H9 (cell line): ENCODE results near the gene SFMBT2. TPM values are rescaled to one million over a fixed set of nuclear protein-coding genes. Genes with fewer than 3 reads are reported as not detected.
"Not testable (repeated sequence)": the region's sequence is repeated elsewhere in the genome, so short reads cannot be mapped to it uniquely, and the experiment has no call there.

Source experiments
- DNase-seq: peaks from one replicate; pipeline ENCODE4 v3.0.0-alpha.2; 2017
- H2AFZ ChIP-seq: one replicate; pipeline ENCODE4 v1.6.1; 2013; ENCODE audit warnings: mild to moderate bottlenecking, low read length, control low read depth, moderate library complexity
- H2AK5ac ChIP-seq: 2 replicates; pipeline ENCODE4 v1.6.1; 2013; ENCODE audit warnings: low read length, control low read depth, mixed read lengths; ENCODE audit not compliant: insufficient read length
- H2BK120ac ChIP-seq: one replicate; pipeline ENCODE4 v1.6.1; 2013; ENCODE audit warnings: low read depth, mild to moderate bottlenecking, low read length, control low read depth, inconsistent platforms; ENCODE audit not compliant: poor library complexity, severe bottlenecking
- H2BK12ac ChIP-seq: 2 replicates; pipeline ENCODE4 v1.6.1; 2013; ENCODE audit warnings: low read length, control low read depth, mixed read lengths, low read depth; ENCODE audit not compliant: insufficient read length
- H2BK15ac ChIP-seq: 2 replicates; pipeline ENCODE4 v1.6.1; 2013; ENCODE audit warnings: low read depth, low read length, control low read depth
- H2BK20ac ChIP-seq: one replicate; pipeline ENCODE4 v1.6.1; 2013; ENCODE audit warnings: low read depth, mild to moderate bottlenecking, low read length, control low read depth, inconsistent platforms; ENCODE audit not compliant: poor library complexity, severe bottlenecking
- H2BK5ac ChIP-seq: 2 replicates; pipeline ENCODE4 v1.6.1; 2013; ENCODE audit warnings: low read length, control low read depth, mixed read lengths; ENCODE audit not compliant: insufficient read length
- H3K14ac ChIP-seq: 2 replicates; pipeline ENCODE4 v1.6.1; 2013; ENCODE audit warnings: low read length, control low read depth; ENCODE audit not compliant: insufficient read depth
- H3K18ac ChIP-seq: 2 replicates; pipeline ENCODE4 v1.6.1; 2013; ENCODE audit warnings: low read depth, mild to moderate bottlenecking, mixed read lengths, low read length, control low read depth; ENCODE audit not compliant: insufficient read length
- H3K23ac ChIP-seq: 2 replicates; pipeline ENCODE4 v1.6.1; 2013; ENCODE audit warnings: low read length, control low read depth, mixed read lengths, low read depth; ENCODE audit not compliant: insufficient read length
- H3K23me2 ChIP-seq: 2 replicates; pipeline ENCODE4 v1.6.1; 2013; ENCODE audit warnings: low read depth, mild to moderate bottlenecking, mixed read lengths, low read length, control low read depth; ENCODE audit not compliant: insufficient read length, poor library complexity, severe bottlenecking
- H3K27ac ChIP-seq: 2 replicates; pipeline ENCODE4 v1.5.1; 2013; ENCODE audit warnings: low read length, control low read depth, mixed read lengths, low read depth; ENCODE audit not compliant: insufficient read length
- H3K27me3 ChIP-seq: 2 replicates; pipeline ENCODE4 v1.6.1; 2013; ENCODE audit warnings: low read length, control low read depth, inconsistent platforms; ENCODE audit not compliant: insufficient read depth
- H3K4ac ChIP-seq: 2 replicates; pipeline ENCODE4 v1.6.1; 2013; ENCODE audit warnings: low read depth, mild to moderate bottlenecking, control low read depth, inconsistent platforms, low read length, moderate library complexity
- H3K4me1 ChIP-seq: 2 replicates; pipeline ENCODE4 v1.6.1; 2013; ENCODE audit warnings: low read length, control low read depth, inconsistent platforms; ENCODE audit not compliant: insufficient read depth
- H3K4me2 ChIP-seq: 2 replicates; pipeline ENCODE4 v1.6.1; 2013; ENCODE audit warnings: low read length, control low read depth, mixed read lengths; ENCODE audit not compliant: insufficient read length, insufficient read depth
- H3K56ac ChIP-seq: 2 replicates; pipeline ENCODE4 v1.6.1; 2013; ENCODE audit warnings: low read depth, mild to moderate bottlenecking, mixed read lengths, low read length, control low read depth; ENCODE audit not compliant: insufficient read length
- H3K79me1 ChIP-seq: 2 replicates; pipeline ENCODE4 v1.6.1; 2013; ENCODE audit warnings: low read depth, mild to moderate bottlenecking, moderate library complexity, low read length, control low read depth, inconsistent platforms; ENCODE audit not compliant: insufficient read depth, poor library complexity, severe bottlenecking
- H3K79me2 ChIP-seq: 2 replicates; pipeline ENCODE4 v1.6.1; 2013; ENCODE audit warnings: low read length, control low read depth, inconsistent platforms; ENCODE audit not compliant: insufficient read depth
- H3K9ac ChIP-seq: 2 replicates; pipeline ENCODE4 v1.6.1; 2013; ENCODE audit warnings: low read length, control low read depth, mixed read lengths; ENCODE audit not compliant: insufficient read length; ENCODE audit errors: extremely low read depth
- H3K9me3 ChIP-seq: one replicate; pipeline ENCODE4 v1.6.1; 2013; ENCODE audit warnings: low read depth, low read length, inconsistent platforms; ENCODE audit not compliant: control insufficient read depth
- H3T11ph ChIP-seq: one replicate; pipeline ENCODE4 v1.6.1; 2013; ENCODE audit warnings: mild to moderate bottlenecking, low read length, control low read depth, inconsistent platforms
- H4K20me1 ChIP-seq: one replicate; pipeline ENCODE4 v1.6.1; 2013; ENCODE audit not compliant: control insufficient read depth, insufficient read length, insufficient read depth
- H4K5ac ChIP-seq: 2 replicates; pipeline ENCODE4 v1.6.1; 2013; ENCODE audit warnings: low read depth, mild to moderate bottlenecking, mixed read lengths, low read length, control low read depth; ENCODE audit not compliant: insufficient read length
- H4K8ac ChIP-seq: replicated peaks from 2 replicates; pipeline ENCODE4 v1.6.1; 2013; ENCODE audit warnings: low read length, control low read depth, mixed read lengths, low read depth; ENCODE audit not compliant: insufficient read length
- H4K91ac ChIP-seq: 2 replicates; pipeline ENCODE4 v1.6.1; 2013; ENCODE audit warnings: low read depth, mild to moderate bottlenecking, moderate library complexity, mixed read lengths, low read length, control low read depth; ENCODE audit not compliant: insufficient read length
- H3K27ac Mint-ChIP-seq, 3 experiments: 2 replicates in 2 of 3; 3 replicates in 1 of 3; pipeline ENCODE4 v1.8.0; 2020 to 2021; ENCODE audit warnings: mixed read lengths in 3 of 3, mild to moderate bottlenecking in 1 of 3, moderate library complexity in 1 of 3
- H3K27me3 Mint-ChIP-seq: 2 replicates; pipeline ENCODE4 v1.8.0; 2021; ENCODE audit warnings: low read depth, mild to moderate bottlenecking, moderate library complexity, mixed read lengths
- H3K36me3 Mint-ChIP-seq, 3 experiments: 2 replicates in 2 of 3; 3 replicates in 1 of 3; pipeline ENCODE4 v1.8.0; 2020 to 2021; ENCODE audit warnings: low read depth in 3 of 3, mixed read lengths in 3 of 3; ENCODE audit not compliant: insufficient read depth in 1 of 3
- H3K4me1 Mint-ChIP-seq, 2 experiments: 2 replicates each; pipeline ENCODE4 v1.8.0; 2020; ENCODE audit warnings: mixed read lengths in 2 of 2
- H3K4me3 Mint-ChIP-seq, 2 experiments: 2 replicates in 1 of 2; 3 replicates in 1 of 2; pipeline ENCODE4 v1.8.0; 2020 to 2021; ENCODE audit warnings: mild to moderate bottlenecking in 2 of 2, mixed read lengths in 2 of 2, moderate library complexity in 1 of 2
- H3K9me3 Mint-ChIP-seq, 2 experiments: 2 replicates in 1 of 2; 3 replicates in 1 of 2; pipeline ENCODE4 v1.8.0; 2020; ENCODE audit warnings: mild to moderate bottlenecking in 2 of 2, mixed read lengths in 2 of 2, moderate library complexity in 1 of 2
- WGBS: extraction: QIAGEN DNeasy Blood & Tissue Kit; methylation state at CpG from one replicate; pipeline ENCODE4 v1.1.7; 2013; ENCODE audit warnings: missing lambda C conversion rate, low lambda C conversion rate, mixed read lengths; ENCODE audit not compliant: insufficient read length; ENCODE audit errors: extremely low coverage; 5-methylcytosine and 5-hydroxymethylcytosine counted together
- total RNA-seq: library from RNA; stranded (reverse); gene quantifications from 2 replicates; pipeline ENCODE4 v1.2.1, GENCODE V29; 2021

Gene SFMBT2
- total RNA-seq, 1 experiment from 2014 or later = 5.3 TPM

GRCh38 chr10:7182327-7182726 is 228.5 kb downstream of the SFMBT2 start:
- not testable (repeated sequence) for H4K8ac ChIP-seq, H2AK5ac ChIP-seq, H3K14ac ChIP-seq, H3K27ac ChIP-seq, H3K23me2 ChIP-seq, H3K4me2 ChIP-seq, H2BK15ac ChIP-seq, H3K4me1 Mint-ChIP-seq, H3K18ac ChIP-seq, H2BK20ac ChIP-seq, H4K91ac ChIP-seq, H3K27me3 Mint-ChIP-seq, H3K27ac Mint-ChIP-seq, H3K9ac ChIP-seq, H3K36me3 Mint-ChIP-seq, H4K5ac ChIP-seq, H3K27me3 ChIP-seq, H3K23ac ChIP-seq, H3K4me1 ChIP-seq, H2BK120ac ChIP-seq, H3K79me1 ChIP-seq, H2BK5ac ChIP-seq, H3K4me3 Mint-ChIP-seq, H3K9me3 Mint-ChIP-seq, H4K20me1 ChIP-seq, H2BK12ac ChIP-seq, H3K79me2 ChIP-seq, H3K56ac ChIP-seq, H3T11ph ChIP-seq, DNase-seq, H3K4ac ChIP-seq, H3K9me3 ChIP-seq, H2AFZ ChIP-seq
- no CpG with 5 or more reads among the region's 1 CpG for WGBS
